AG04450 (cell line): ENCODE data around the gene COLEC12. TPM values are rescaled to one million over a fixed set of nuclear protein-coding genes. Genes with fewer than 3 reads are reported as not detected.

Experiments
- CTCF ChIA-PET: fragments of 300-600, 350-600 bp; formaldehyde crosslinking; extraction: SDS; loops from one replicate; lab custom pipeline; 2022; ENCODE audit warnings: antibody characterized with exemption, inconsistent platforms; lab: Charles Lee
- POLR2A ChIA-PET: fragments of 350-600 bp; formaldehyde crosslinking; extraction: SDS; loops from one replicate; lab custom pipeline; 2021; ENCODE audit warnings: antibody characterized with exemption, inconsistent platforms; lab: Yijun Ruan, JAX
- DNase-seq: peaks from one replicate; pipeline ENCODE4 v3.0.0-alpha.2; 2011; ENCODE audit warnings: low read depth, low spot score
- H3K27ac ChIP-seq: one replicate; pipeline ENCODE4 v1.5.1; 2012; ENCODE audit warnings: low read depth, low read length, control low read depth
- H3K27me3 ChIP-seq: one replicate; pipeline ENCODE4 v1.6.0; 2012; ENCODE audit warnings: low read length; ENCODE audit not compliant: control insufficient read depth, insufficient read depth
- H3K4me3 ChIP-seq: 2 replicates; pipeline ENCODE4 v1.5.1; 2011; ENCODE audit warnings: mild to moderate bottlenecking, low read depth, low read length, control low read depth
- H3K9me3 ChIP-seq: 2 replicates; pipeline ENCODE4 v1.5.1; 2012; ENCODE audit warnings: low read length; ENCODE audit not compliant: control insufficient read depth, insufficient read depth
- polyA plus RNA-seq: library from polyadenylated mRNA; depleted of rRNA; stranded (reverse); fragments of >200 nt; gene quantifications from 2 replicates; pipeline ENCODE4 v1.2.3, GENCODE V29; 2011
- TF ChIP-seq, protein P1 (sequence below): IDR thresholded peaks from 2 replicates; pipeline ENCODE4 v1.5.1; 2011; ENCODE audit warnings: low read depth, low read length, control low read depth, inconsistent platforms

Gene COLEC12
- polyA plus RNA-seq, 1 experiment, result 10.9 TPM

DNA sequence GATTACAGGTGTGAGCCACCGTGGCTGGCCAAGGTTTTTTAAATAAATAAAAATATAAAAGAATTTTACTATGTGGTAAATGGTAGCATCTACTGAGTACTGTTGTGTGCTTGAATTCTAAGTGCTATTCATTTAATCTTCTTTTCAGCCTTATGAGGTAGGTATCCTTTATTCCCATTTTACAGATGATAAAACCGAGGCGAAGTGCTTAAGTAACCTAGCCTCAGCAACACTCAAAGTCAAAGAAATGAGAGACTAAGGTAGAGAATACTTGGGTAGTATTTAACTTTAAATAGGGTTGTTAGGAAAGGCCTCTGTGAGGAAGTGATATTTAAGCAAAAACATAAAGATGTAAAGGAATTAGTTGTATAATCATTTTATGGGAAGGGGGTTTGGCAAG, 227.0 kb downstream of the COLEC12 start:
- Histone ChIP-seq H3K9me3 (peaks cover 3% of the 10 kb centered on the region; the same call in 1 of the 2 replicates), H3K27me3 (no peaks in the 10 kb centered on the region), H3K4me3 (no peak overlapping the region), H3K27ac (no peak overlapping the region)
- TF ChIP-seq, protein P1, sequence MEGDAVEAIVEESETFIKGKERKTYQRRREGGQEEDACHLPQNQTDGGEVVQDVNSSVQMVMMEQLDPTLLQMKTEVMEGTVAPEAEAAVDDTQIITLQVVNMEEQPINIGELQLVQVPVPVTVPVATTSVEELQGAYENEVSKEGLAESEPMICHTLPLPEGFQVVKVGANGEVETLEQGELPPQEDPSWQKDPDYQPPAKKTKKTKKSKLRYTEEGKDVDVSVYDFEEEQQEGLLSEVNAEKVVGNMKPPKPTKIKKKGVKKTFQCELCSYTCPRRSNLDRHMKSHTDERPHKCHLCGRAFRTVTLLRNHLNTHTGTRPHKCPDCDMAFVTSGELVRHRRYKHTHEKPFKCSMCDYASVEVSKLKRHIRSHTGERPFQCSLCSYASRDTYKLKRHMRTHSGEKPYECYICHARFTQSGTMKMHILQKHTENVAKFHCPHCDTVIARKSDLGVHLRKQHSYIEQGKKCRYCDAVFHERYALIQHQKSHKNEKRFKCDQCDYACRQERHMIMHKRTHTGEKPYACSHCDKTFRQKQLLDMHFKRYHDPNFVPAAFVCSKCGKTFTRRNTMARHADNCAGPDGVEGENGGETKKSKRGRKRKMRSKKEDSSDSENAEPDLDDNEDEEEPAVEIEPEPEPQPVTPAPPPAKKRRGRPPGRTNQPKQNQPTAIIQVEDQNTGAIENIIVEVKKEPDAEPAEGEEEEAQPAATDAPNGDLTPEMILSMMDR, result no peak
- ChIA-PET POLR2A (no interaction called here), CTCF (no interaction called here)
- no peak for DNase-seq

DNA sequence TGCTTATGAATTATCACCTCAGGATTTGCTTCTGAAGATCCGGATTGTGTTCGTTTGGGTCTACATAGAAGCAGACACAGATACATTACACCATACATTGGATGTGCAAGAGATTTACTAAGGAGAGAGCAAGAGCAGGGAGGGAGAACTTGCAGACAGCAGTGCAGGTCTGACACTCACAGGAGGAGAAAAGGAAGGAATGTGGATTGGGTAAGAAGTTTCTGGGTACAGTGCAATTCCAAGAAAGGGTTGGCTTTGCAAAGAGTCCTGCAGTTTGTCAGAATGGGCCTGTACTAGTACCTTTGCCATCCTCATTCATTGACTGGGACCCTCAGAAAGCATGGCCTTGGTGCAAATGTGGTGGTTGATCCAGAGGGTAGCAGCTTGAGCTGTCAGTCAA, 227.9 kb downstream of the COLEC12 start:
- TF ChIP-seq, protein P1, result no peak
- no peaks in the 10 kb centered on the region for H3K27me3 ChIP-seq
- ChIA-PET POLR2A (no interaction called here), CTCF (no interaction called here)
- H3K4me3 ChIP-seq, result no peak overlapping the region
- no peak for DNase-seq
- H3K9me3 ChIP-seq, result peaks cover under 1% of the 10 kb centered on the region; the same call in 1 of the 2 replicates
- no peak overlapping the region for H3K27ac ChIP-seq

DNA sequence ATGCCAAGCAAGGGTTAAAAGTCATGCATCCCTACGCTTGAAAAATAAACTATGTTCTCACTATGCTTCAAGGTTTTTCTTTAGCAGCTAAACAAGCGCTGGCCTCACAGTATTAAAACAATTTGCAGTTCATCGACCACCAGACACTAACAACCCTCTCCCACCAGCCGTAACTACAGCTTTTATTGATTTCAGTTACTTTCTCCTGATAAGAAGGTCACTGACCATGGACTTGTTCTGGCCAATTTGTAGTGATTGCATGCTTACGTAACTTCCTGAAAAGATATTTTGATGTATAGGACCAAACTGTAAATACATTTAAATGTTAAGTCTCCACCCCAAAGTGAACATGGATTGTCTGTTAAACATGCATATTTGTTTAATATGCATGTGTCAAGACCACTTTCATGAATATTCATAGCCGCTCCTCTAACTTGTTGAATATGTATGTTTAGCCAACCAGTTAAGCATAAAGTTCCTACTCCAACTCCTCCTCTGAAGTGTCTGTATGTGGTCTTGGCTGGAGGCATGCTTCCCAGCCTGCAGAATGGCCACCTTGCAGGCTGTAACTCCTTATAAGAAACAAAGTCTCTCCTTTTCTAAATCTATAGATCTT, 230.9 kb downstream of the COLEC12 start:
- H3K9me3 ChIP-seq, result peaks cover 2% of the 10 kb centered on the region; the same call in 1 of the 2 replicates
- ChIA-PET CTCF (interaction anchor here (1.9 to 2.0 kb wide), 2 partner anchors 354 to 355 kb away, joined by 6 to 10 read pairs; no protein-coding TSS in a partner anchor), POLR2A (interaction anchor here (0.5 kb wide), 1 partner anchor 32 kb away, joined by 3 read pairs; no protein-coding TSS in a partner anchor)
- H3K27ac ChIP-seq, result no peak overlapping the region
- no peak for DNase-seq
- TF ChIP-seq, protein P1, result no peak
- no peak overlapping the region for H3K4me3 ChIP-seq
- H3K27me3 ChIP-seq, result no peaks in the 10 kb centered on the region

DNA sequence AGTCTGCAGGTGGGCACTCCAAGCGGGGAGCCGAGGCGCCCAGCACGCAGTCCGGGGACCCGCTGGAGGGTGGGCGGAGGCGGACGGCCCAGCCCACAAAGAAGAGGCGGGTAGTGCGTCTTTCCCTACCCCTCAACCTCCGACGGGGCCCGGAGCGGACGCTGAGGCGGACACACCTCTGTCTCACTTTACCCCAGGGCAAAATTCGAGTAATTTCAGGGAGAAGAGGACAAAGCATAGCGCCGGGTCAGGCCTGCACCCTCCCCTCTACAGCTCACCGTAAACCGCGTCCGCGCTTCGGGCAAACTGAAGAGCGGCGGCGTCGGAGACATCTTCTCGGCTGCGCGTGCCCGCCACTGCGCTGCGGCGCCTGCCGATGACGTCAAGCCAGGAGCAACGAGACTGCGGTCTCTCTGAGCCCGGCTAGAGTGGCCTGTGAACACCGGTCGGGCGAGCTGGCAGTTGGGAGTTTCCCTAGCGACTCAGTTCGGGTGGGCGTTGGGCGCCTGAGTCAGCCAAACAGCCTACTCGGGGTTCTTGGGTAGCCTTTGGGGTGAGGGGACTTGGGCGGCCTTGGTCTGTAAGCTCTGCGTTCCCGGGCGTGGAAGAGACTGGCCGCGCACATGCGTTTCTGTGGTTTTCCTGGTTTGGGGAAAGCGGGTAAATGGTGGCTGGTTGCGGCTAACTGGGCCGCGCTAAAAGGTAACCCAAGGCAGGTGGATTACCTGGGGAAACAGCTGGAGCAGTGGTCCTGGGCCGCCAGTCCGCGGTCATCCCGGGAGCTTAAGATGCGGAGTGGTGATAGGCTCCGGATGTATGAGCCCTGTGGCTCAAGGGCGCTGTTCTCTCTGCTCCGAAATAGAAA, 232.6 kb downstream of the COLEC12 start, which contains the start of gene THOC1:
Gene THOC1, minus strand, starts transcription at position 360 of the 865 bp plus-strand sequence. Its CDS starts 28 bp downstream, at position 332.
- ChIA-PET POLR2A (interaction anchor here (0.7 to 1.4 kb wide), 2 partner anchors 17 to 190 kb away, joined by 3 to 6 read pairs; no protein-coding TSS in a partner anchor), CTCF (interaction anchor here (0.9 to 2.0 kb wide), 4 partner anchors 350 to 572 kb away, joined by 3 to 10 read pairs (median 9); no protein-coding TSS in a partner anchor)
- Histone ChIP-seq H3K27ac (peak within 1 kb of the TSS; percentile 91), H3K4me3 (peak within 1 kb of the TSS; percentile 93), H3K27me3 (no peaks in the 10 kb centered on the region), H3K9me3 (peaks cover 2% of the 10 kb centered on the region; the same call in 1 of the 2 replicates)
- TF ChIP-seq, protein P1, result 0 out of 2 replicates have a peak, but pooled peaks have one; percentile 1
- peak; percentile 79 for DNase-seq
